ENCODE measurements around the gene ZBTB8B.
"Not testable (repeated sequence)": the region's sequence is repeated elsewhere in the genome, so short reads cannot be mapped to it uniquely, and the experiment has no call there.

ZBTB8B gene

DNA sequence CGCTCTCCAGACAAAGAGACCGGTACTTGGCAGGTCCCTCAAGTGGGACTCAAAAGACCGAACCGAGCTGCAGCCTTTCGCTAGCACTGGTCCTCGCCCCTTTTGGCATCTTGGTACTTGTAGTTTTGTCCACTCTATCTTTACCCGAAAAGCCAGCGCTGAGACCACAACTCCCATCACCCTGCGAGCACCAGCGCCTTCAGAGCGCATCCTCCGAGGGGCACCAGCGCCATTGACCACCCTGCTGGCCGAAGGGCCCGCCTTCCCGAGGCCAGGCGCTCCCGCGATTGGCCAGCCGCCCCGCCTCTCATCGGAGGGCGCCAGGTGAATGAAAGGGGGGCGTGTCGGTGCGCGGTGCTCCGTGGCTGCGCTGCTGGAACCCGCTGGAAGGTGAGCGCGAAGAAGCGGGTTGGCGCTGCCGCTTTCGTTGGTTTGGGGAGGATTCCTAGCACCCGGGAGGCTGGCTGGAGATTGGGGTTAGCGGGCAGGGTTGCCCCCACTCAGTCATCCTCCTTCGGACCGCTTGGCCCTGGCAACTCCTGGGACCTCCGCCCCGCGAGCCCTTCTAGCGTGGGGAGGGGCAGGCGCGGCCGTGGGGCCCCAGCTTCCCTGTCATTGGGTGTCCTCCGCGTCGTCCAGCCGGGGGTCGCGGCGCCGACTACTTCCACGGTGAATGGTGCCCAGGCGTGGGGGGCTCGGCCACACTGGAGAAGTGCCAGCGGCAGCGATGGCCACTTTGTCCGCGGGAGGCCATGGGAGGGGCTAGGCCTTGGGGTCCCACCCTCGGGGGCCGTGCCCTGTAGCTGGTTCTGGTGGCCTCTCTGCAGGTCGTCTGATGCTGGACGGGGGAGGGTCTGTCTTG lies at the start of gene ZBTB8B:
Gene ZBTB8B, plus strand, starts transcription at position 357 of the 862 bp plus-strand sequence. CDS start 5,553 bp downstream, outside the sequence.
- no peak for DNase-seq

DNA sequence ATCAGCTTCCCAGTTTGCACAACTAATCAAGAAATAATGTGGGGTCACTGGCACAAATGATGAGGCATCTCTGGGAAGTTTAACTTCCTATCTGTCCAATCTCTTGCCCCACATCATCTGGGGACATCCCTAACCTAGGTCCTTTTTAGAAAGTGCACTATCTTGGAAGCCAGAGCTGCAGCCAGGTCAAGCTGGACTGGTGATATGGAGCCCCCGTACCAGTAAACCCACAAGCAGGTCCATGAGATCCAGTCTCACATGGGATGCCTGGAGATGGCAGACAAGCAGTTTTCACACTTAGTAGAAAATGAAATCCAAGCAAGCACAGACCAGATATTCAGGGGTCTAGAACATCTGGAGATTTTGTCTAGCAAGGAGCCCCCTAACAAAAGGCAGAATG lies 43.1 kb upstream of the ZBTB8B start:
- no peak for DNase-seq

DNA sequence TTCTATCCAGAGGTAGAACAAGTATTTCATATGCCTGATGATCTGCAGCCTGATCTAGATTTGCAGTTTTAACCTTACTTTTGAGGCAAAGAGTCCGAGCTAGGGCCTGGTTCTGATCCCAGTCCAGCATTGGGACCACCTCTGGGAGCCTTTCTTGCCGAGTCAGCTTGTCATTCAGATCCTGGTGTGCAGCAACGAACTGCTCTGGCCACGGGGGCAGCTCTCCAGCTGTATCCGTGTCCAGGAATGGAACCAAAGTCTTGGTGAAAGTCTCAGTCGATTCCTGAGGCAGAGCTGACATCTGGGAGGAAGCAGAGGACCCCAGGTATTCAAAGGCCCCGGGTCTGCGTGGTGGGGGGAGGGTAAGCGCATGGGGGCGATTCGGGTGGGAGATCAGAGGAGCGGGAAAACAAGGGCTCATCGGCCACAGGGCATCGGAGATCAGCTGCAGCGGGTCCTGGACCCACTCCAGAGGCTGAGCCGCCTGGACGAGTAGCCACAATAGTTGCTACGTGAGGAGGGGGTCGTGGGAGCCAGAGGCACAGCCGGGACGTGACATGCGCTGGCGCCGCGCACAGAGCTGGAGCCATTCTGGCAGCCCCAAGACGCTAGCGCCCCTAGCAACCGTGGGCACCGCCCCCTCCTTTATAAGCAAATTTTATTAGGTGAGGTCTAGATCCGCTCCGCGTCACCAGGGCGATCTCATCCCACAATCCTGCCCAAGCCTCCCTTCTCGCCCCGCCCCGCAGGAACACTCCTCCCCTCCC lies 38.2 kb upstream of the ZBTB8B start:
- DNase-seq, result no peak

DNA sequence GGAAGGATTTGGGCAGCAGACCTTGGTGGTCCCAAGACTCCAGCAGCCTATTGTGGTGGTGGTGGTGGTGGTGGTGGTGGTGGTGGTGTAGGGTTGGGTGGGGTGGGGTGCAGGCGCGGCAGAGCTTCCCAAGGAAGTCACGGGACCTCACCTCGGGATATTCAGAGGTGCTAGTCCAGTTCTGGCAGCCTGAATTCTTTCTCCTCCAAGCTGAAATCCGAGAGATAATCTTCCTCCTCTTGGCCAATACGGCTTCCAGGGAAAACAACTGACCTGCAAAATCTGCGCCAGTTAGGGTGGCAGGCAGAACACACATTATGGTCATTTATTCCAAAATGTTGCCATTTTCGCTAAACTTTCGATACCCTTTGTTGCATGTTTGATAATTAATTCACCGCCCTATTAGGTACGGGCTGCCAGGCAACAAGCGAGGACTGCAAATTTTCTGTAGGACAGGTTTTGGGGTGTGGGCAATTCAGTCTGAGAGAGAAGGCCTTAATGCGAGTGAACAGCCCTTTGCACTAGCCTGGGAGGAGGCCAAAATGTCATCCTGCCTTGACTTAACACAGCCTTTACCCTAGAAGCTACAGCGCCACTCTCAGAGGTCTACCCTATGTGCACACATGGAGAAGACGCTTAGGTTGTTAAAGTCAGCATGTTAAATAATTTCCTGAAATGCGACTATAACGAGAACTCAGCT lies 37.5 kb upstream of the ZBTB8B start:
- DNase-seq, result no peak

DNA sequence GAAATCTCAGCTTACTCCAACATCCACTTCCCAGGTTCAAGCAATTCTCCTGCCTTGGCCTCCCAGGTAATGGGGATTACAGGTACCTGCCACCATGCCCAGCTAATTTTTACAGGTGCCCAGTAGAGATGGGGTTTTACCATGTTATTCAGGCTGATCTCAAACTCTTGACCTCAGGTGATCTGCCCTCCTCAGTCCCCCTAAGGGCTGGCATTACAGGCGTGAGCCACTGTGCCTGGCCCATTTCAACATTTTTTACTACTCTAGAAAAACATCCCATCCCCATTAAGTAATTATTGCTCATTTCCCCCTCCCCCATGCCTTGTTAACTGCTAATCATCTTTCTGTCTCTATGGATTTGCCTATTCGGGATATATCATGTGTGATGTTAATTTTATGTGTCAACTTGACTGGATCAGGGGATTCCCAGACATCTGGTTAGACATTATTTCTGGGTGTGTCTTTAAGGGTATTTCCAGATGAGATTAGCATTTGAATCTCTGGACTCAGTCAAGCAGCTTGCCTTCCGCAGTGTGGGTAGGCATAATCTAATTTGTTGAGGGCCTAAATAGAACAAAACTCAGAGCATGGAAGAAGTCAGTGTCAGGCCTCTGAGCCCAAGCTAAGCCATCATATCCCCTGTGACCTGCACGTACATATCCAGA lies 33.0 kb upstream of the ZBTB8B start:
- no peak for DNase-seq

DNA sequence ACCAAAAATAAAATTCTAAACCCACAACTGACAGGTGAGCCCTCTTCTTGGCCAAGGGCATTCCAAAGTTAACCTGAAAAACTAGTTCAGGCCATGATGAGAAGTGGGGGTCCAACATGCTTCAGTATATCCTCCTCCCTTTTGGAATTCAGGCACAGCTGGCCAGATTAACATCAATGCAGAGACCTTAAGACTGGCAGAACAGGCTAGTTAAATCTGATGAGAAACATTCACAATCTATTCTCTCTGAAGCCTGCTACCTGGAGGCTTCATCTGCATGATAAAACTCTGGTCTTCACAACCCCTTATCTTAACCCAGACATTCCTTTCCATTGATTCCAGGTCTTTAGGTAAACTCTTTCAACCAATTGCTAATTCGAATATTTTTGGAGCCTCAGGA lies 26.7 kb upstream of the ZBTB8B start:
- no peak for DNase-seq

DNA sequence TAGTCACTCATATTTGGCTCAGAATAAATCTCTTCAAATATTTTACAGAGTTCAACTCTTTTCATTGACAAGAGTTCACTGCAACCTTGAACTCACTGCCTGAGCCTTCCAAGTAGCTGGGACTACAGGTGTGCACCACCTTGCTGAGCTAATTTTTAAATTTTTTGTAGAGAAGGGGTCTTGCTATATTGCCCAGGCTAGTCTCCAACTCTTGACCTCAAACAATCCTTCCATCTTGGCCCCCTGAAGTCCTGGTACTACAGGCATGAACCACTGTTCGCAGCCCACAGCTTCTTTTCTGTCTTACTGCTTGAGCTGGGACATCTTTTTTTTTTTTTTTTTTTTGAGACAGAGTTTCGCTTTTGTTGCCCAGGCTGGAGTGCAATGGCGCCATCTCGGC lies 26.1 kb upstream of the ZBTB8B start:
- not testable (repeated sequence) for DNase-seq

DNA sequence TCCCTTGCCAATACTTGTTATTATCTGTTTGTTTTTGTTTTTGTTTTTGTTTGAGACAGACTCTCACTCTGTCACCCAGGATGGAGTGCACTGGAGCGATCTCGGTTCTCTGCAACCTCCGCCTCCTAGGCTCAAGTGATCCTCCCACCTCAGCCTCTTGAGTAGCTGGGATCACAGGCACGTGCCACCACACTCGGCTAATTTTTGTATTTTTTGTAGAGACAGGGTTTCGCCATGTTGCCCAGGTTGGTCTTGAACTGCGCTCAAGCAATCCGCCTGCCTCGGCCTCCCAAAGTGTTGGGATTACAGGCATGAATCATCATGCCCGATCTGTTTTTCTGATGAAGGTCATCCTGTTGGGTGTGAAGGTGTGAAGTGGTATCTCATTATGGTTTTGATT lies 23.4 kb upstream of the ZBTB8B start:
- DNase-seq, result not testable (repeated sequence)

DNA sequence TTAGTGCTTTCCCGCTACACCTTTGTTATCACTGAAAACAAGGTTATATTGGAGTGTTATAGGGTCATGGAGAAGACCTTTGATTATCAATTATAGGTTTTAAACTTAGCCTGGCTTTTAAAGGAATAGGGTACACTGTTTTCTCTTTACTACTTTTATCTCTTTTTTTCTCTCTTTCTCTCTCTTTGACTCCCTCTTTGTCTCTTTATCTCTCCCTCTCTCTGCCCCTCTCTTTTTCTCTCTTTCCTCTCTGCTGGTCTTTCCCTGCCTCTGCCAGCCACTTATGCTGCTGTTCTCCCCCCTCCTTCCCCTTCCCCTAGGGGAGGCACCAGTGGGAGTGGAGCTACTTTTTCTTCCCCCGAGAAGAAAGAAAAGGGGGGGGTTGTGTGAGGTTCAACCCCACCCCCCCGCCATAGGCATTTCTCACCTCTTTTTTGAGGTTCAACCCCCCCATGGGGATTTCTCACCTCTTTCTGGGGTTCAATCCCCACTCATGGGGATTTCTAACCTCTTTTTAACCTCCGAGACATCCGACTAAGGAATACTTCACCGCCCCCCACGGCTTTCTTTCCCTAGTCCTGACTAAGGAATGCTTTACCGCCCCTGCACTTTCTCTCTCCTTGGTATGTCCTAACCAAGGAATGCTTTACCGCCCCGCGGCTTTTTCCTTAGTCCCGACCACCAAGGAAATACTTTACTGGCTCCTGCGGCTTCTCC lies 17.2 kb upstream of the ZBTB8B start:
- DNase-seq, result no peak

DNA sequence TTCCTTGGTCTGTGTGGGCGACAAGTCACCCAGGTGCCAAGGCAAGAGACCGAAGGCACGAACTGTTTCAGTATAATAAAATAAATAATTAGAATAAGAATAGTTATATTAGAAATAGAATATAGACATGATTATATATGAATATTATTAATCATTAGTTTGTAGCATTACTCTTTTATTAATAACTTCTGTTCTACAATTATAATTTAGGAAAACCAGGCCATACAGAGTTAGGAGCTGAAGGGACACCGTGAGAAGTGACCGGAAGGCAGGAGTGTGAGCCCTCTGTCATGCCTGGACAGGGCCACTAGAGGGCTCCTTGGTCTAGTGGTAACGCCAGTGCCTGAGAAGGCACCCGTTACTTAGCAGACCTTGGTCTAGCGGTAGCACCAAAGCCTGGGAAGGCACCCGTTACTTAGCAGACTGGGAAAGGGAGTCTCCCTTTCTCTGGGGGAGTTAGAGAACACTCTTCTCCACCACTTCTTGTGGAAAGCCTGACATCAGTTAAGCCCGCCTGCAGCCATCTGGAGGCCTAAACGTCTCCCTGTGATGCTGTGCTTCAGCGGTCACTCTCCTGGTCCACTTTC lies 16.6 kb upstream of the ZBTB8B start:
- peak; percentile 22 for DNase-seq

DNA sequence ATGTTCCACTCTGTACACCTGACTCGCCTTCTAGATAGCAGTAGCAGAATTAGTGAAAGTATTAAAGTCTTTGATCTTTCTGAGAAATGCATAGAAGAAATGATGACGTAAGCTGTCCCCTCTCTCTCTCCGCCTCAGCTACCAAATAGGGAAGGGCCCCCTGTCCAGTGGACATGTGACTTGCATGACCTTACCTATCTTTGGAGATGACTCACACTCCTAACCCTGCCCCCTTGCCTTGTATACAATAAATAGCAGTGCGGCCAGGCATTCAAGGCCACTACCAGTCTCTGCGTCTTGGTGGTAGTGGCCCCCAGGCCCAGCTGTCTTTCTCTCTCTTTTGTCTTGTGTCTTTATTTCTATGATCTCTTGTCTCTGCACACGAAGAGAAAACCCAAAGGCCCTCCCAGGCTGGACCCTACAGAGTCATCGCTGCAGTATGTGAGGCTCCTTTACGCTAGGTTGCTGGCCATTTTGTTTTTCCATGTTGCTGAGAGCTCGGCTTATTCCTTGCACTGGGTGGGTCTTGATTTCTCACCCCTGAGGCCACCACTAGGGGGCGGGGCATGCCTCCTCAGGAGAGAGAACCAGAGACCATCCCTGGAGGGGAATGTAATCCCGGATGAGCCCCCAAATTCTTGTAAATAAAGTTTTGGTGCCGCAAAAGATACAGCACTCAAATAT lies 16.0 kb upstream of the ZBTB8B start:
- DNase-seq, result no peak

DNA sequence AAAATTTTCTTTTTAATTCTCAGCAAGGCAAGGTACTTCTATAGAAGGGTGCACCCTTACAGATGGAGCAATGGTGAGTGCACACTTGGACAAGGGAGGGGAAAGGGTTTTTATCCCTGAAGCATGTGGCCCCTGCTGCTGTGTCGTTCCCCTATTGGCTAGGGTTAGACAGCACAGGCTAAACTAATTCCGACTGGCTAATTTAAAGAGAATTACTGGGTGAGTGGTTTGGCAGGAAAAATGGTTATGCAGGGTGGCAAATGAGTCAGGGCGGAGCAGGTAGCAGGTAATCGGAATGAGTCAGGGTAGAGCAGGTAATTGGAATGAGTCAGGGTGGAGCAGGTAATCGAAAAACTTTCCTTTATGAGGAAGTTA lies 15.4 kb upstream of the ZBTB8B start:
- not testable (repeated sequence) for DNase-seq

DNA sequence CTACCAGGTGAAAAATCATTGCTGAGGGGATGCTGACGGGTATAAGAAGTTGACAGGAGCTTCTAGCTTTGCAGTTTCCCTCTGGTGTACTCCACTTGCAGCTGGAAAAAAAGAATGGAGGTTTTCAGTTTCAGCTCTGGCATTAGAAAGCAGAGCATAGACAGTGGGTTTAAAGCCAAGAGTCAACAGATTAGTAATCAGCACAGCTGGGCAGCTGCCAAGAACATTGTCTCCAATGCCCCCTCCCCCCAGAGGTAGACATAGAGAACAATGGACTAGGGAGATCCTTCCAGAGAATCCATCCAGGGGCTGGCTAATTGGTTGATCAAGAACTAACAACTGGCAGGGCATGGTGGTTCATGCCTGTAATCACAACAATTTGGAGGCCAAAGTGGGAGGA lies 10.1 kb upstream of the ZBTB8B start:
- no peak for DNase-seq

DNA sequence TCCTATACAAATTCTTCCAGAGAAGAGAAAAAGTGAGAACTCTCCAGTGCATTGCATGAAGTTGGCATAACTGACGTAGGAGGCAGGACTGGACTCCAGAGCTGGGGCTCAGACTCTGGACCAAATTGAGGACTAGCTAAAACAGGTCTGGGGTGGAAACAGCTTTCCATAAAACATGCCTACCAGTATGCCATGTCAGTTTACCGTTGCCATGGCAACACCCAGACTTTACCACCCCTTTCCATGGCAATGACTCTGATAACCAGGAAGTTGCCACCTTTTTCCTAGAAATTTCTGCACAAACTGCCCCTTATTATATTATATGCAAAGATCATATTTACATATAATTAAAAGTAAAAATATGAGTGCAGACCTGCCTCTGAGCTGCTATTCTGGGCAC lies 8.9 kb upstream of the ZBTB8B start:
- no peak for DNase-seq

DNA sequence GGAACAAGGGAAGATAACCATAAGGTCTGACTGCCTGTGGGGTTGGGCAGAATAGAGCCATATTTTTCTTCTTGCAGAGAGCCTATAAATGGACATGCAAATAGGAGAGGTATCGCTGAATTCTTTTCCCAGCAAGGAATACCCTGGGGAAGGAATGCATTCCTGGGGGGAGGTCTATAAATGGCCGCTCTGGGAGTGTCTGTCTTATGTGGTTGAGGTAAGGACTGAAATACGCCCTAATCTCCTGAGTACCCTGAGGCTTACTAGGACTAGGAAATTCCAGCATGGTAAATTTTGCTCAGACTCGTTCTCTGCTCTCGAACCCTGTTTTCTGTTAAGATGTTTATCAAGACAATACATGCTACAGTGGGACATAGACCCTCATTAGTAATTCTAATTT lies 6.1 kb upstream of the ZBTB8B start:
- DNase-seq, result not testable (repeated sequence)

DNA sequence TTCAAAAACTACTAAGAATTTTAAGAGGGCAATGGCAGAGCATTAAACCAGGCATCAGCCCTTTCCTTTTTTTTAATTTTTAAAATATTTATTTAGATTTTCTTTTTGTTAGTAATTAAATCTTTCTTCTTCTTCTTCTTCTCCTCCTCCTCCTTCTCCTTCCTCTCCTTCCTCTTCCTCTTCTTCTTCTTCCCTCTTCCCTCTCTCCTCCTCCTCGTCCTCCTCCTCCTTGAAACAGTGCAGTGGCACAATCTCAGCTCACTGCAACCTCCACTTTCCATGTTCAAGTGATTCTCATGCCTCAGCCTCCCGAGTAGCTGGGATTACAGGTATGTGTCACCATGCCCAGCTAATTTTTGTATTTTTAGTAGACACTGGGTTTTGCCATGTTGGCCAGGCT lies 1.9 kb upstream of the ZBTB8B start:
- not testable (repeated sequence) for DNase-seq

DNA sequence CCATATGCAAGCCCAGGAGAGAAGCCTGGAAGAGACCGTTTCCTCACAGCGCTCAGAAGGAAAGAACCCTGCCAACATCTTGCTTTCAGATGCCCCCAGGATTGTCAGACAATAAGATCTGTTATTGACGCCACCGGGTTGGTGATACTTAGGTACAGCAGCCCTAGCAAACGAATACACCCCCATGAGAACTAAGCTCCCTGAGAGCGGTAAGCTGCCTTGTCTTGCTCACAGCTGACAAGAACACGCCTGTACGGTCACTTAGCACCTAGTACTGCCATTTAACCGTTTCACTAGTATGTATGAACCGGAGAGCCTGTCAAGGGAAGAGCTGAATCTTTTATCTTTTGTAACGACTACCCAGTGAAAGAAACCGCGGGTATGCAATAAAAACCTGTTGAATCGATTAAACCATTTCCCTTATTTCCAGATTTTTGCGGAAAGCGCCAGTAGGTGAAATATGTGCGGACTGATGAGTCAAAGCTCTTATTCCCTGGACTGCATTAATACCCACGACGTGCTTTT lies 619 bp upstream of the ZBTB8B start:
- no peak for DNase-seq

DNA sequence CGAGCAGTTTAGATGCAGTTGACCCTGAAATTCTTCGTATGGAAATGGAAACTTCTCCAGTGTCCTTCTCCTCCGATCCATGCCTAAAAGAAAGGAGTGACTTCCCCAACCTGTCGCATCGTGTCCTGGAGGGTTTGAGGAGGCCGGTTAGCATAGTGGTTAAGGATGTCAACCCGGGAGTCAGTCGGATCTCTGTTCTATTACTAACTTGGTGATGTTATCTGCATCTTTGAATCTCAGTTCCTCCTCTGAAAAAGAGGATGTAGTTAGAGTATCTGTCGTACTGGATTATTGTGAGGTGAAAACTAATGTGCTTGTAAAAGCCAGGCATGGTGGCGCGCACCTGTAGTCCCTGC lies 684 bp downstream of the ZBTB8B start:
- no peak for DNase-seq

DNA sequence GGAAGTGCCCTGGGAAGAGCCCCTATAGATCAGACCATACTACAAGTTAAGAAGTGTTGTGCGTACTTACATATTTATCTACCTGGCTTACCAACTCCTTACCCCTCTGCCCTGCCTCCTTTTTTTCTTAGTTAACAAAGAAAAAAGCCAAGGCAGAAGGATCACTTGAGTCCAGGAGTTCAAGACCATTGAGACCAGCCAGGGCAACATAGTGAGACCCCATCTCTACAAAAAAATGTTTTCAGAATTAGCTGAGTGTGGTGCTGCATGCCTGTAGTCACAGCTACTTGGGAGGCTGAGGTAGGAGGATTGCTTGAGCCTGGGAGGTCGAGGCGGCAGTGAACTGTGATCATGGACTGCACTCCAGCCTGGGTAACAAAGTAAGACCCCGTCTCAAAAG lies 1.9 kb downstream of the ZBTB8B start:
- no peak for DNase-seq

DNA sequence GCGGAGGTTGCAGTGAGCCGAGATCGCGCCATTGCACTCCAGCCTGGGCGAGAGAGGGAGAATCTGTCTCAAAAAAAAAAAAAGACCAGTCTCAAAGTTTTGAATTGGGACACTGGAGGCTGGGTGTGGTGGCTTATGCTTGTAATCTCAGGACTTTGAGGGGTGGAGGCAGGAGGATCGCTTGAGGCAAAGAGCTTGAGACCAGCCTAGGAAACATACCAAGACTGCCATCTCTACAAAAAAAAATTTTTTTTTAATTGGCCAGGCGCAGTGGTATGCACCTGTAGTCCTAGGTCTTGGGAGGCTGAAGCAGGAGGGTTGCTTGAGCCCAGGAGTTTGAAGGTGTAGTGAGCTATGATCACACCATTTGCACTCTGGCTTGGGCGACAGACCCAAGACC lies 3.9 kb downstream of the ZBTB8B start:
- no peak for DNase-seq

DNA sequence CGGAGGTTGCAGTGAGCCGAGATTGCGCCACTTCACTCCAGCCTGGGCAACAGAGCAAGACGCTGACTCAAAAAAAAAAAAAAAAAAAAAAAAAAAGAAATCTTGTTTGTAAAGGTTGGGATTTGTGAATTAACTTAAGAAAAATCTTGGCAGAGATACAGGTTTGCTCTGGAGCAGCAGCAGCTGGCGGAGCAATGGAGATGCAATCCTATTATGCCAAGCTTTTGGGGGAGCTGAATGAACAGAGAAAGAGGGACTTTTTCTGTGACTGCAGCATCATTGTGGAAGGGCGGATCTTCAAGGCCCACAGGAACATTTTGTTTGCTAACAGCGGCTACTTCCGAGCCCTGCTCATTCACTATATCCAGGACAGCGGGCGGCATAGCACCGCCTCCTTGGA lies 5.6 kb downstream of the ZBTB8B start:
- DNase-seq, result no peak
